ENCODE data around the gene HOXC6. TPM values are rescaled to one million over a fixed set of nuclear protein-coding genes. Genes with fewer than 3 reads are reported as not detected.

Gene HOXC6
- total RNA-seq, 1 donor from 2014 or later, result 0.21 TPM

DNA sequence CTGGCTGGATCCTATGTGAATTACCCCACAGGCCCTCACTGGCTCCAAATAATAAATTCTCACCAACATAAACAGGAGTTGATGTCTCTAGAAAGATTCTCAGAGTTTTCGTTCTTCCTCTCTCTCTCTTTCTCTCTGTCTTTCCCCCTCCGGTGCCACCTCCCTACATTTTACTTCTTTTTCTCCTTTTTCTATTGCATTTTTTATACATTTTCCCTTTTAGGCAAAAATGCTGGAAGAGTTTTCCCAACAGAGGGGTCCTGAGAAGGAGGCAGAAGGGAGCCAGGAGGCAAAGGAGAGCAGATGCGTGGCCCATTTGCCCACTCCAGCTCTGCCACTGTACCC lies 826 bp upstream of the HOXC6 start:
- H3K9me3 Mint-ChIP-seq (ENCODE audit: unreplicated experiment), result no peaks in the 10 kb centered on the region
- H3K4me1 Mint-ChIP-seq (ENCODE audit: unreplicated experiment), result peaks cover 20% of the 10 kb centered on the region
- H3K36me3 Mint-ChIP-seq (ENCODE audit: low read depth, unreplicated experiment), result peaks cover 3% of the 10 kb centered on the region
- H3K27me3 Mint-ChIP-seq (ENCODE audit: unreplicated experiment), result peaks cover 47% of the 10 kb centered on the region
- H3K27ac Mint-ChIP-seq (ENCODE audit: unreplicated experiment), result no peak overlapping the region
- no peak for DNase-seq (ENCODE audit: low spot score)
- TF ChIP-seq, protein P1, sequence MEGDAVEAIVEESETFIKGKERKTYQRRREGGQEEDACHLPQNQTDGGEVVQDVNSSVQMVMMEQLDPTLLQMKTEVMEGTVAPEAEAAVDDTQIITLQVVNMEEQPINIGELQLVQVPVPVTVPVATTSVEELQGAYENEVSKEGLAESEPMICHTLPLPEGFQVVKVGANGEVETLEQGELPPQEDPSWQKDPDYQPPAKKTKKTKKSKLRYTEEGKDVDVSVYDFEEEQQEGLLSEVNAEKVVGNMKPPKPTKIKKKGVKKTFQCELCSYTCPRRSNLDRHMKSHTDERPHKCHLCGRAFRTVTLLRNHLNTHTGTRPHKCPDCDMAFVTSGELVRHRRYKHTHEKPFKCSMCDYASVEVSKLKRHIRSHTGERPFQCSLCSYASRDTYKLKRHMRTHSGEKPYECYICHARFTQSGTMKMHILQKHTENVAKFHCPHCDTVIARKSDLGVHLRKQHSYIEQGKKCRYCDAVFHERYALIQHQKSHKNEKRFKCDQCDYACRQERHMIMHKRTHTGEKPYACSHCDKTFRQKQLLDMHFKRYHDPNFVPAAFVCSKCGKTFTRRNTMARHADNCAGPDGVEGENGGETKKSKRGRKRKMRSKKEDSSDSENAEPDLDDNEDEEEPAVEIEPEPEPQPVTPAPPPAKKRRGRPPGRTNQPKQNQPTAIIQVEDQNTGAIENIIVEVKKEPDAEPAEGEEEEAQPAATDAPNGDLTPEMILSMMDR (IDR thresholded peaks at IDR 0.05; ENCODE audit: unreplicated experiment), result no peak
- H3K4me3 Mint-ChIP-seq (ENCODE audit: unreplicated experiment), result no peak overlapping the region

- peak overlapping the region; percentile 87 for H3K4me3 Mint-ChIP-seq (ENCODE audit: unreplicated experiment)
Measured at GRCh38 chr12:54029529-54030441, 1.5 kb downstream of the HOXC6 start.

GRCh38 chr12:54030442-54030801 lies 2.2 kb downstream of the HOXC6 start:
- DNase-seq (ENCODE audit: low spot score), result no peak
- H3K27me3 Mint-ChIP-seq (ENCODE audit: unreplicated experiment), result peaks cover 58% of the 10 kb centered on the region
- H3K9me3 Mint-ChIP-seq (ENCODE audit: unreplicated experiment), result no peaks in the 10 kb centered on the region
- H3K4me3 Mint-ChIP-seq (ENCODE audit: unreplicated experiment), result peak overlapping the region; percentile 45
- H3K36me3 Mint-ChIP-seq (ENCODE audit: low read depth, unreplicated experiment), result peaks cover 7% of the 10 kb centered on the region
- no peak overlapping the region for H3K27ac Mint-ChIP-seq (ENCODE audit: unreplicated experiment)
- peaks cover 30% of the 10 kb centered on the region for H3K4me1 Mint-ChIP-seq (ENCODE audit: unreplicated experiment)
- TF ChIP-seq, protein P1 (IDR thresholded peaks at IDR 0.05; ENCODE audit: unreplicated experiment), result no peak

More at GRCh38 chr12:54029529-54030441, 1.5 kb downstream of the HOXC6 start:
- Mint-ChIP-seq H3K27ac (ENCODE audit: unreplicated experiment) (no peak overlapping the region), H3K27me3 (ENCODE audit: unreplicated experiment) (peaks cover 53% of the 10 kb centered on the region), H3K36me3 (ENCODE audit: low read depth, unreplicated experiment) (peaks cover 3% of the 10 kb centered on the region), H3K4me1 (ENCODE audit: unreplicated experiment) (peaks cover 30% of the 10 kb centered on the region), H3K9me3 (ENCODE audit: unreplicated experiment) (no peaks in the 10 kb centered on the region)
- no peak for DNase-seq (ENCODE audit: low spot score)
- TF ChIP-seq, protein P1 (IDR thresholded peaks at IDR 0.05; ENCODE audit: unreplicated experiment), result no peak

GRCh38 chr12:54030889-54031471 lies 2.7 kb downstream of the HOXC6 start:
- no peak overlapping the region for H3K4me3 Mint-ChIP-seq (ENCODE audit: unreplicated experiment)
- H3K9me3 Mint-ChIP-seq (ENCODE audit: unreplicated experiment), result no peaks in the 10 kb centered on the region
- TF ChIP-seq, protein P1 (IDR thresholded peaks at IDR 0.05; ENCODE audit: unreplicated experiment), result no peak
- H3K27me3 Mint-ChIP-seq (ENCODE audit: unreplicated experiment), result peaks cover 56% of the 10 kb centered on the region
- no peak for DNase-seq (ENCODE audit: low spot score)
- H3K27ac Mint-ChIP-seq (ENCODE audit: unreplicated experiment), result no peak overlapping the region
- peaks cover 7% of the 10 kb centered on the region for H3K36me3 Mint-ChIP-seq (ENCODE audit: low read depth, unreplicated experiment)
- peaks cover 34% of the 10 kb centered on the region for H3K4me1 Mint-ChIP-seq (ENCODE audit: unreplicated experiment)

DNA sequence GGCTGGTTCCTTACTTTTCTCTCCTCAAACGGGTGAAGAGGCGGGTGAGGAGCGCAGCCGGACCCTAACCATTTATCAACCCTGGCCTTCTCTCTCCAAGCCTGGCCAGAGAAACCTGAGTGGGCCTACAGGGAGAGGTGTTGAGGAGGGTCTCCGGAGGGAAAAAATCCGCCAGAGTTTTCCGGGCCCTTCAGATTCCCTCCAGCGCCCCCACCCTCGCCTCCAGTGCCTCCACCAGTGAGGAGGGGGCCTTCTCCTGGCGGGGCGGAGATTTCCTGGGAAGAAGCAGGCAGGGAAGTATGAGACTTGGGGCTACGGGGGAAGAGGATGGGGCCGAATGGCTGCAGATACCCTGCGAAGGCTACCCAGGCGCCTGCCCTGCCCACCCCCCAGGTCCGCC lies 3.2 kb downstream of the HOXC6 start:
- Mint-ChIP-seq H3K4me3 (ENCODE audit: unreplicated experiment) (no peak overlapping the region), H3K9me3 (ENCODE audit: unreplicated experiment) (no peaks in the 10 kb centered on the region), H3K27me3 (ENCODE audit: unreplicated experiment) (peaks cover 59% of the 10 kb centered on the region), H3K36me3 (ENCODE audit: low read depth, unreplicated experiment) (peaks cover 7% of the 10 kb centered on the region), H3K27ac (ENCODE audit: unreplicated experiment) (no peak overlapping the region), H3K4me1 (ENCODE audit: unreplicated experiment) (peaks cover 35% of the 10 kb centered on the region)
- TF ChIP-seq, protein P1 (IDR thresholded peaks at IDR 0.05; ENCODE audit: unreplicated experiment), result no peak
- no peak for DNase-seq (ENCODE audit: low spot score)

Data from endothelial cell (in vitro differentiated cells).